GM04504 (cell line): ENCODE data around the gene PTGES3.
"Not testable (repeated sequence)": the region's sequence is repeated elsewhere in the genome, so short reads cannot be mapped to it uniquely, and the experiment has no call there.

Experiments used
- DNase-seq: peaks from one replicate; pipeline ENCODE4 v3.0.0-alpha.2; 2012; ENCODE audit warnings: low read depth

The PTGES3 gene, protein sequence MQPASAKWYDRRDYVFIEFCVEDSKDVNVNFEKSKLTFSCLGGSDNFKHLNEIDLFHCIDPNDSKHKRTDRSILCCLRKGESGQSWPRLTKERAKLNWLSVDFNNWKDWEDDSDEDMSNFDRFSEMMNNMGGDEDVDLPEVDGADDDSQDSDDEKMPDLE

DNA sequence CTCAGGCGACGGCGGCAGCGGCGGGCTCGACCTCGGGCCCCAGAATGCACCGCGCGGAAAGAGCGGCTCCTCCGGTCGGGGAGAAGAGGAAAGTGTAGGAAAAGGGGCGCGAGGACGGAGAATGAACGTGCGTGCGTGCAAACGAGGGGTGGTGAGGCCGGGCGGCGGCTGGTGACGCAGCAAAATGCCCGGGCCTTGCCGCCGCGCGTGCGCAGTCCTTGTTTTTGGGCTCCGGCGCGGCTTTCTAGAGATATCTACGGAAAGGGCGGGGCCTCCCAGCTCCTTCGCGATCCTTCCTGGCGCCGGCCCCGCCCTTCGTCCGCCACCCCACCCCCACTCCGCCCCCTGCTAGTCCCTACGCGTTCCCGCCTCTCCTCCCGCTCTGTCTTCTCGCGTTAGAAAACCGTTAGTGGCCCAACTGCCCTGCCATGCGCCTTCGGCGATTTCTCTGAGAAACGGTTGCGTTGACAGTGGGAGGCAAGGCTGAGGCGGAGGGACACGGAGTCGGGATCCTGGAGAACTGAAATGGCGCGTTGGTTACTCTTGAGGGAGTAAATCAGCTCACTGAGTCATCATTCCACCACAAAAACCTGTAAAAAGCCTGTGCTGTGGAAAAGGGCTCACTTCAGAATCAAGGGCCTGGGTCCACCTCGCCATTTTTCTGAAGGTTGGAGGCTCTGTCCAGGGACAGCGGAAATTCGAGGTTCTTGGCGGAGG, at the start of gene PTGES3:
Gene PTGES3 (minus strand): TSS at position 156 of the 717 bp plus-strand sequence. CDS start 285 bp downstream, outside the sequence.
- peak; percentile 96 for DNase-seq

DNA sequence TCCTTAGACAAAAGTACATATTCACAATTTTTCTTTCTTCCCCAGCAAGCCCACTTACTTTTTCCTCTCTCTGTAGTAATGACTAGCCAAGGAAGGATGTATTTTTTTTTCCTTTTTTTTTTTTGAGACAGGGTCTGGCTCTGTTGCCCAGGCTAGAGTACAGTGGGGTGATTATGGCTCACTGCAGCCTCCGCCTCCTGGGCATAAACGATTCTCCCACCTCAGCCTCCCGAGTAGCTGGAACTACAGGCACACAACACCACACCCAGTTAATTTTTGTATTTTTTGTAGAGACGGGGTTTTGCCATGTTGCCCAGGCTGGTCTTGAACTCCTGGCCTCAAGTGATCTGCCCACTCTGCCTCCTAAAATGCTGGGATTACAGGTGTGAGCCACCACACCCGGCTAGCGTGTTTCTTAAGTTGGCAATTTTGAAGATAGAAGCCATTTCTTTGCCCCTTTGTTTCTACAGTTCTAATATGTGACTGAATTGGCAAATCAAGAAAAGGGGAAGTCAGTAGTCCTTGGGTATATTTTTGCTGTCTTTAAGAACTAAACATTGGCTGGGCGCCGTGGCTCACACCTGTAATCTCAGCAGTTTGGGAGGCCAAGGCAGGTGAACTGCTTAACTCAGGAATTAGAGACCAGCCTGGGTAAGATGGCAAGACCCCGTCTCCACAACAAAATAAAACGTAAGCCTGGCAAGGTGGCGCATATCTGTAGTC, 40.2 kb upstream of the PTGES3 start:
- no peak for DNase-seq

DNA sequence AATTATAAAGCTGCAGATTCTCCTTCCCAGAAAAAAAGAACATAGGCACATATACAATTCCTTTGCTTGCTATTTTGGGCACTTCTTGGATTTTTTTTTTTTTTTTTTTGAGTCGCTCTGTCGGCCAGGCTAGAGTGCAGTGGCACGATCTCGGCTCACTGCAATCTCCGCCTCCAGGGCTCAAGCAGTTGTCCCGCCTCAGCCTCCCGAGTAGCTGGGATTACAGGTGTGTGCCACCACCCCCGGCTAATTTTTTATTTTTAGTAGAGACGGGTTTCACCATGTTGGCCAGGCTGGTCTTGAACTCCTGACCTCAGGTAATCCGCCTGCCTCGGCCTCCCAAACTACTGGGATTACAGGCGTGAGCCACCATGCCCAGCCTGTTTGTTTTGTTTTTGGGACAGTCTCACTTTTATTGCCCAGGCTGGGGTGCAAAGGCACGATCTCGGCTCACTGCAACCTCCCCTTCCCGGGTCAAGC, 38.2 kb upstream of the PTGES3 start:
- not testable (repeated sequence) for DNase-seq

DNA sequence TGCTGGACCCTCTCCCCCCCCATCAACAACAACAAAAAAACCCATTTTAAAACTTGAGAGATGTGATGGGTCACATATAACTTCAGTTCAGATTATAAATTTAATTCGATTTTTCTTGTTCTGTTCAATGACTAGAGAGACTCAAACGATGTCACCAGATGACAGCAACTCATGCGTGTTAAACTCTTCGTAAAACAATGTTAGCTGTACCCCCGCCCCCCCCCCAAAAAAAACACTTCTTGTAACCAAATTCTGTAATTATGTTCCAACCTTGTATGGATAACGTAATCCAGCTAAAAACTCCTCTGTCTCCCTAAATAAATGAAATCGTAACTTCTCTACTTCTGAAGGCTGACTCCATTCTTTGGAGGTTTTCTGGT, 37.6 kb upstream of the PTGES3 start:
- no peak for DNase-seq

DNA sequence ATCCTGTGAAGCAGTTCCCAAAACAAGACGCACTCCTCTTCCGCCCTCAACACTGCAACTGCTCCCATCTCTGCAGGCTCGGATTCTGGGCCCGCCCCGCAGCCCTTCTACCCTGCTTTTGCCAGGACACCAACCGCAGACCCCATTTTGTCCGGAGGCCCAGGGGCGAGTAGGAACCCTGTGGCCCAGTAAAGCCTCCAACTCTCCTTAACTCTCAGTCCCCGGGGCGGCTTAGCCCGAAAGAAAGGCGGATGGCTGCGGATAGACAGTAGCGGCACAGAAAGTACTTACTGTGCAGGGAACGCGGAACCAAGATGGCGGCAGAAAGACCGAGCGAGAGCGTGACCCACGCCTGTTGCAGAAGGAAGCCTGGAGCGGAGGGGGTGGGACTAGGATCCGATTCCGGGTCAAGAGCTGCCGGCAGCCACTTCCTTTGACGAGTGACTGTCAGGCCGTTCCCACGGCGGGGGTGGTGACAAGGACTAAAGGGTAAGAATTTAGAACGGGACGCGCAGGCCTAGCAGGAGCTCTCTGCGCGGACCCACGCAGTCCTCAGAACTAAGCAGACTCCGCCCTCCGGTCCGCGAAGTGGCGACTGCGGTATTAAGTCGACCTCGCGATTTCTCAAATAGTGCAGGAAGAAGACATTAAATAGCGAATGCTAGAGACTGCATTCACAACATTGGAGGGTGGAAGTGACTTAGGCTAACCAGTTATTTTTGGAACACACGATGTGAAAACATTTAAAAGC, 37.1 kb upstream of the PTGES3 start, which contains the start of gene NACA:
Gene NACA (minus strand): TSS at position 328 of the 751 bp plus-strand sequence. CDS start 778 bp downstream, outside the sequence.
- peak; percentile 96 for DNase-seq

DNA sequence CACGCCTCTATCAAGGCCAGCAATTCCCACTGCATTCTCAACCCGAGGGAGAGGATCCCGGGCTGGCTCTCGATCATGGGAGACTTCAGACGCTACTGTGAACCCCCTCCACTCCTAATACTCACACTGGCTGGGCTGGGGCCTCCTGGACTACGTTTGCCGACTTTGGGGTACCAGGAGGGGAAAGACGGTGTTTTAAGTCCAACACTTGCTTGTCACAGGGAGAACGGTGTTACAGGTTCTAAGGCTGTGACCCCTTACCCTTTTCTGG, 36.6 kb upstream of the PTGES3 start:
- no peak for DNase-seq

DNA sequence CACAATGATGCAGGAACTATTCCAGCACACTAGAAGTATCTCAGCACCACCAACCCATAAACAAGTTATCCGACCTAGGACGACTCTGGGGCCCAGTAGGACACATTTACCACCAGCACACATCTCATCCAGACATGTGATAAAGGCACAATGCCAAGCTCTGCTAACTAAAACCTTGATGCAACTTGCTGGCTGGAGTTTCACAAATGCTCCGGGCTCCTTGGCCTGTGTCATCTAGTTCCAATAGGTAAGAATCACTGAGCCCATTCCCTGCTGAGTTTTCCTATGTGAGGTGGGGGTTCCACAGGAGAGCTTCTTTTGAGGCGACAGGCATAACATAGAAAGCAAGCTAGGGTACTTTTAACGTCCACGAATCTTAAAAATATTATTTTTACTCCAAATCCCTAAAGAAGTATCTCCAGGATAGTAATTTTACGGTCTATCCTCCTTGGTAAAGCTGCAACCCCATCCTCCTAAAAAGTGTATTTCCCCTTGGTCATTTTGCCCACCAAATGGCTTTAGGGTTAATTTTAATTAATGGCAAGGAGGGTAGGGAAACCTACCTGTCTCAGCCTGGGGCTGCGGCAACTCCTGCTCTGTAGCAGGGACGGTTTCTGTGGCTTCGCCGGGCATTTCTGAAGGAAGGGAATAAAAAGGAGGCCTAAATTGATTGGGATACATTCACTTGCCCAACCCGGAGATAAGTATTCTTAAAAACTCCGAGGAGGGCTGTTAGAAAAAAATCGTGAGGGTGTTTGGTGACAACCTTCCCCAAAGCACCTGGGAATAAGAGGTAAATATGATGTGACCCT, 36.0 kb upstream of the PTGES3 start:
- peak; percentile 71 for DNase-seq

DNA sequence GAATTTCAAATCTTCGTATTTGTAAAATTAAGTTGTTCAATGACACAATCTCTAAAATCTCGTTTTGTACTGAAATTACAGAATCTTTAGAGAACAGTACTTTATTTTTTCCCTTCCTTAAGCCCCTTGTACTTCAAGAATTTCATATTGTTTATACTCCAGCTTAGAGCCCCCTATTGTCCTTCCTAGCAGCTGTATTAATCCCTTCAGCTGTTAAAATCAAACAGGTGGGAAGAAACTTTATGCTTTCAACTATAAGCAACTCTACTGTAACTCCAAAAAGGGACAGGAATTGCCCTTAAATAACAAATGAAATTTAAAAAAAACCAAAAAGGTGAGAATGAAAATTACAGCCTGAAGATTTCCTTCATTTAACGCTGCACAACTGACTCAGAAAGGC, 35.3 kb upstream of the PTGES3 start:
- DNase-seq, result no peak

DNA sequence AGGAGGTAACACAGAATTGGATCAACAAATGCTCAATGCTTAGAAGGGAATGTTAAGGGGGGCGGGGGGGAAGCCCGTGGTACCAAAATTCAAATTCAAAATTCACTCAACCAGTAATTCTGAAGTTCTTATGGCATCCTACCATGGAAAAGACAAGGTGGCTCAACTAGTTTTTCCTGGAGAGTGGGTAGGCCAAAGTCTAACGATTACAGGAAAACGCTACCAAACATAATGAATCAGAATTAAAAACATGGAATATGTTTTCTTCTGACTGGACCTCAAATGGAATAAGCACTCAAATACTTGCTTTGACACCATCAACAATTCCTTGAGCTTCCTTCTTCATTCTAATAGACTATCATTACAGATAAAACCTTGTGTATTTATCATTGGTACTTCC, 34.7 kb upstream of the PTGES3 start:
- DNase-seq, result no peak

DNA sequence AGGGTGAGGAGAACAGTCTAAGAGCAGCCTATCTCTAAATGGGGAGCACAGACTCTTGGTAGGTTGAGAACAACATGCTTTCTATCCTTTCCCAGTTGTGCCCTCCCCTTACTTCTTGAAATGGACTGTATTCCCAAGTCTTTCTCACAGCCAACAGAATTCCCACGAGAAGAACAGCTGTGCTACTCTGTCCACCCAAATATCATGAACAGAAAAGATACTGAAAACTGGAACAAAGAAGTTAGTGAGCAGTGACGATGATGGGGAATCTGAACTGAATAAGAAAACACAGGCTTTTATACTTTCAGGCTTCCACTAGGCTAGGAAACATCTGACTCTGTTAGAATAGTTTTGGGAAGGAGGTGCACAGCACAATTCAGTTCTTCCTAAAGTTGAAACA, 33.6 kb upstream of the PTGES3 start:
- no peak for DNase-seq

DNA sequence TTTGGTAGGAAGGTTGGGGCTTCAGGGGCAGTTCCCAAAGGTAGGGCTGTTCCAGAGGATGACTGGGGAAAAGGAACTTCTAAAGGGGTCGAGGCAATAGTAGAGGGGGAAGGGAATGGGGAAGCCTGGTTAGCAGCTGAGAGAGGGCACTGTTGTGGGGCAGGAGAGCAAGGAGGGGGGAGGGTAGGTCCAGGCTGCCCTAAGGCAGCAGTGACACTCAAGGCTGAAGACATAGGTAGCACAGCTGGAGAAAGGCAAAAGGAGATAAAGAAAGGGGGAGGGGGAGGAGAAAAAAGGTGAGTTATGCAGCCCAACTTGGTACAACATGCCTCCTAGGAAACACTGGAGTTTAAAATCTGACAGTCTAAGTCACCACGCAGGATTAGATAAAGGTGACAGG, 33.1 kb upstream of the PTGES3 start:
- DNase-seq, result no peak

DNA sequence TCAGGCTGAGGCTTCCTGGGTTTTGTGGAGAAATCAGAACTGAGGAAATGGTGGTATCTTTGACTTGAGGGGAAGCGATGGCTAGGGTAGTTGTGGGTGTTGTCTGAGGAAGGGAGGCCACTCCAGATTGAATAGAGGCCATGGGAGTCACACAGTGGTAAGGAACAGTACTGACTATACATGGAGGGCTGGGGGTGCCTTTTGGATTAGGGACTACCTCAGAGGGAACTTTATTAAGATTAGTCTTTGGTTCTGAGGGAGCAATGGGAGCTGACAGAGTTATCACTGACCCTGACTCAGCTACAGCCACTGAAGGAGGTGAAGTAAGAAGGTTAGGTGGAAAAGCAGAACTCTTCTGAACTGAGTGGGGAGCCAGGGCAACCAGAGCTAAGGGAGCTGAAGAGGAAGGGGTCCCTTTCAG, 32.7 kb upstream of the PTGES3 start:
- no peak for DNase-seq

DNA sequence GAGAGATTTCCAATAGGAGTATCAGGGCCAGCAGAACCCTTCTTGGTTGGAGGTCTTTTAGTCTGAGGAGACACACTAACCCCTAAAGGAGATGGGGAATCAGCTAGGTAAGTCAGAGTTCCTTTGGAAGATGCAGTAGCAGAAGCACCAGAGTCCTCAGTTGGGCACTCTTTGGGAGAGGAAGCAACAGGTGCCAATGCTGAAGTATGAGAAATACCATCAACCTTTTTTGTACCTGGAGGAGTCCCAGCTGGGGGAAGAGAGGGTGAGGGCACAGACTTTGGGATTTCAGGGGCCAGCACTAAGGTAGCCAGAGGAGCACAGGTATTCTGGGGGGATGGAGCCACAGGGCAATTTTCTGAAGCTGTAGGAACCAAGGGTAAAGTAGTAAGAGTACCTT, 31.0 kb upstream of the PTGES3 start:
- no peak for DNase-seq

DNA sequence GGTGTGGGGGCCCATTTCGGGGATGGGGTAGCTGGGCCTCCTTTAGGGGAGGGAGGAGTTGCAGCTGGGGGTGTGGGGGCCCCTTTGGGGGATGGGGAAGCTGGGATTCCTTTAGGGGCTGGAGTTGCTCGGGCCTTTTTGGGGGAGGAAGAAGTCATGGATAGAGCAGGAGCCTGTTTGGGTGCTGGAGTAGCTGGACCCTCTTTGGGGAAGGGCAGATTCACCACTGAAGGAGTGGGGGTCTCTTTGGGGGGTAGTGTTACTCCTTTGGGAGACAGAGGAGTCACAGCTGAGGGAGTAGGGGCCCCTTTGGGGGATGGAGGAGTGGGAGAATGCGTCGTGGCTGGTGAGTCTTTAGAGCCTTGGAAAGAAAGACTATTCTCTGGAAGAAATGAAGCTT, 30.6 kb upstream of the PTGES3 start:
- no peak for DNase-seq

DNA sequence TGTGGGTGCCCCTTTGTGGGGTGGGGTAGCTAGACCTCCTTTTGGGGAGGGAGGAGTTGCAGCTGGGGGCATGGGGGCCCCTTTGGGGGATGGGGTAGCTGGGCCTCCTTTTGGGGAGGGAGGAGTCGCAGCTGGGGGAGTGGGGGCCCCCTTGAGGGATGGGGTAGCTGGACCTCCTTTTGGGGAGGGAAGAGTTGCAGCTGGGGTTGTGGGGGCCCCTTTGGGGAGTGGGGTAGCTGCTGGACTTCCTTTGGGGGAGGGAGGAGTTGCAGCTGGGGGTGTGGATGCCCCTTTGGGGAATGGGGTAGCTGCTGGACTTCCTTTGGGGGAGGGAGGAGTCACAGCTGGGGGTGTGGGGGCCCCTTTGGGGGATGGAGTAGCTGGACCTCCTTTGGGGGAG, 30.1 kb upstream of the PTGES3 start:
- no peak for DNase-seq

DNA sequence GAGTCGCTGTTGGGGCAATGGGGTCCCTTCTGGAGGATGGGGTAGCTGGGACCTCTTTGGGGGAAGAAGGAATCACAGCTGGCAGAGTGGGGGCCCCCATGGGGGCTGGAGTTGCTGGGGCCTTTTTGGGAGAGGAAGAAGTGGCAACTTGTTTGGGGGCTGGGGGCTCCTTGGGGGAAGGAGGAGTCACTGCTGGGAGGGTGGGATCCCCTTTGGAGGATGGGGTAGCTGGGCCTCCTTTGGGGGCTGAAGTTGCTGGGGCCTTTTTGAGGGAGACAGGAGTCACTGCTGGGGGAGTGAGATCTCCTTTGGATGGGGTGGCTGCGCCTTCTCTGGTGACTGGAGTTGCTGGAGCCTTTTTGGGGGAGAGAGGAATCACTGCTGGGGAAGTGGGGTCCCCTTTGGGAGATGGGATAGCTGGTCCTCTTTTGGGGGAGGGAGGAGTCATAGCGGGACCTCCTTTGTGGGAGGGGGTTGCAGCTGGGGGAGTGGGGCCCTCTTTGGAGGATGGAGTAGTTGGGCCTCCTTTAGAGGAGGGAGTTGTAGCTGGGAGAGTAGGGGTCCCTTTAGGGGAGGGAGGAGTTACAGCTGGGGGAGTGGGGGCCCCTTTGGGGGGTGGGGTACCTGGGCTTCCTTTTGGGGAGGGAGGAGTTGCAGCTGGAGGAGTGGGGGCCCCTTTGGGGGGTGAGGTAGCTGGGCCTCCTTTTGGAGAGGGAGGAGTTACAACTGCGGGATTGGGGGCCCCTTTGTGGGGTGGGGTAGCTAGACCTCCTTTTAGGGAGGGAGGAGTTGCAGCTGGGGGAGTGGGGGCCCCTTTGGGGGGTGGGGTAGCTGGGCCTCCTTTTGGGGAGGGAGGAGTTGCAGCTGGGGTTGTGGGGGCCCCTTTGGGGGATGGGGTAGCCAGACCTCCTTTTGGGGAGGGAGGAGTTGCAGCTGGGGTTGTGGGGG, 29.1 kb upstream of the PTGES3 start:
- DNase-seq, result no peak

DNA sequence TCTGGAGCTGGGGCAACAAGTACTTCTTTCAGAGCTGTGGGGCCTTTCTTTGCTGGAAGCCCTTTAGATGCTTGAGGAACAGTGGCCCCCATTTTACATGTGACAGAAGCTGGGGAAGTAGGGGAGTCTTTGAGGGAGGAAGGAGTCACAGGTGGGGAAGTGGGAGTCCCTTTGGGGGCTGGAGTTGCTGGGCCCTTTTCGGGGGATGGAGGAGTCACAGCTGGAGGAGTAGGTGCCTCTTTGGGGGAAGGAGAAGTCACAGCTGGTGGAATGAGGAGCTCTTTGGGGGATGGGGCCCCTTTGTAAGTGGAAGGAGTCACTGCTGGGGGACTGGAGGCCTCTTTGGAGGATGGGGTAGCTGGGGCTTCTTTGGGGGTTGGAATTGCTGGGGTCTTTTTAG, 28.4 kb upstream of the PTGES3 start:
- no peak for DNase-seq

DNA sequence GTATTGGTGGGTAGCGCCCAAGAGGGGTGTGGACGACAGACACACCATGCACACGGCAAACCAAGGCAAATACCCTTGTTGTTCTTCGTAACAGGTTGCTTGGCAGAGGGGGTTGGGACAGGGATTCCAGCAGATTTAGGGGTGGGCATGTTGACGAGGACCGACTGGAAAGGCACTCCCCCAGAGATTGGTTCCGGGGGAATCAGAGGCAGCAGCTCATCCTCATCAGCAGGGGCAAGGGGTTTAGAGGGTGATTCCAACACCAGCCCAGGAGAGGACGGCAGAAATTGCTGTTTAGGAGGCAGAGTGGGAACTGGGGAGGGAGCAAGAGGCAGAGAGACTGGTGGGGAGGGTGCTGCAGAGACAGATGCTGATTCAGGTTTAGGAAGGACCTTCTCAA, 27.7 kb upstream of the PTGES3 start:
- DNase-seq, result no peak

DNA sequence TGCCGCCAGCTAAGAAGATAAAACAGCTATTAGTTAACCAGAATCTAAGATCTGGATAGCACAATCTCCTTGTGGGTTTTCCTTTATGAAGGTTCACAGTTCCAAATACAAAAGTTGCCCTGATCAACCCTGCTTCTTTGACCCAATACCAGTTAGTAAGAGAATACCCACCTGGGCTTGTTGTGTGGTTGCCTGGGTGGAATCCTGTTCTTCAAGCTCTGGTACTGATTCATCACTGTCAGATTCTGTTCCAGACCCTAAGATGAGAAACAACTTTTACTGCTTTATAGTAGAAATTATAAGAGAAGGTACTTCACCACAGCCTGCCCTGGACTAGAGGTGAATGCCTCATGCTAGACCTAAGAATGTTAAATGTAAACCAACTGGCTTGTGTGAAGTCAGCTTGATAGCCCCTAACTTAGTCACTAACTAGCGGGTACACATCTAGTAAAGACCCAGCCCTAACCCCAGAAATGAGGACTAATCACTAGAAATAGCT, 26.4 kb upstream of the PTGES3 start:
- DNase-seq, result no peak

DNA sequence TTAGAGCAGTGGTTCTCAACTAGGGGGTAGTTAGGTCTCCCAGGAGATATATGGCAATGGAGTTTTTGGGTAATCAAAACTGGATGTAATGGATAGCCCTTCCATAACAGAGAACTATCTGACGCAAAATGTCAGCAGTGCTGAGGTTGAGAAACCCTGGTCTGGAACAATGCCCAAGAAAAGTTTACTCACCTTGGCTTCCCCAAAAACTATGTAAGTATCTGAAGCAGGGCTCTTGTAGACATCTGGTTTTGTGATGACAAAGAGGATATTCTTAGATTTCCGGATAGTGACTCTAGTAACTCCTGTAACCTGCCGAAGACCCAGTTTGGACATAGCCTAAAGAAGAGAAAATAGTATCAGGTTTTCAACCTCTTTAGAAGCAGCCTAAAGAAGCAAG, 25.3 kb upstream of the PTGES3 start:
- no peak for DNase-seq
